Measurements from ENCODE around the gene ERLIN1.

DNA sequence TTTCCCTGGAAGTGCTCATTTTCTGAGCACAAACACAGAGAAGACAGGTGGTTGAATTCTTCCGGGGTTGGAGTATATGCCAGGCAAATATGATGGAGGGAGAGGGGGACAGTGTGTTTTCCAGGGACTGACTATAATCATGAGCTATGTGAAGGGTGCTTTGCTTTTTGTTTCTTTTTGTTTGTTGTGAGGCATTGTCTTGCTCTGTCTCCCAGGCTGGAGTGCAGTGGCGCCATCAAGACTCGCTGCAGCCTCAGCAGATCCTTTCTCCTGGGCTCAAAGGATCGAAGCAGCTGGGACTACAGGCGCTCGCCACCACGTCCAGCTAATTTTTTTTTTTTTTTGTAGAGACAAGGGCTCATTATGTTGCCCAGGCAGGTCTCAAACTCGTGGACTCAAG, 56.9 kb downstream of the ERLIN1 start:
- no peak for TF ChIP-seq CTCF (tag by site-specific recombination; IDR thresholded peaks at IDR 0.05)
- TF ChIP-seq, protein P1, sequence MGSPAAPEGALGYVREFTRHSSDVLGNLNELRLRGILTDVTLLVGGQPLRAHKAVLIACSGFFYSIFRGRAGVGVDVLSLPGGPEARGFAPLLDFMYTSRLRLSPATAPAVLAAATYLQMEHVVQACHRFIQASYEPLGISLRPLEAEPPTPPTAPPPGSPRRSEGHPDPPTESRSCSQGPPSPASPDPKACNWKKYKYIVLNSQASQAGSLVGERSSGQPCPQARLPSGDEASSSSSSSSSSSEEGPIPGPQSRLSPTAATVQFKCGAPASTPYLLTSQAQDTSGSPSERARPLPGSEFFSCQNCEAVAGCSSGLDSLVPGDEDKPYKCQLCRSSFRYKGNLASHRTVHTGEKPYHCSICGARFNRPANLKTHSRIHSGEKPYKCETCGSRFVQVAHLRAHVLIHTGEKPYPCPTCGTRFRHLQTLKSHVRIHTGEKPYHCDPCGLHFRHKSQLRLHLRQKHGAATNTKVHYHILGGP (tag by site-specific recombination; IDR thresholded peaks at IDR 0.05) = no peak
- TF ChIP-seq ZNF362 (tag by site-specific recombination; IDR thresholded peaks at IDR 0.05) = no peak
- TF ChIP-seq ZNF645 (tag by site-specific recombination; IDR thresholded peaks at IDR 0.05) = no peak
- no peak for TF ChIP-seq GLI4 (tag by site-specific recombination; IDR thresholded peaks at IDR 0.05)

Measured in HEK293 (cell line).